GM19395 (cell line): ENCODE data around the gene ITIH3.

Experiments used
- ATAC-seq: cut with Tn5 transposase; IDR thresholded peaks from one replicate; pipeline ENCODE4 v1.9.1; 2021; ENCODE audit warnings: mild to moderate bottlenecking, moderate library complexity; ENCODE audit not compliant: unreplicated experiment

The ITIH3 gene

DNA sequence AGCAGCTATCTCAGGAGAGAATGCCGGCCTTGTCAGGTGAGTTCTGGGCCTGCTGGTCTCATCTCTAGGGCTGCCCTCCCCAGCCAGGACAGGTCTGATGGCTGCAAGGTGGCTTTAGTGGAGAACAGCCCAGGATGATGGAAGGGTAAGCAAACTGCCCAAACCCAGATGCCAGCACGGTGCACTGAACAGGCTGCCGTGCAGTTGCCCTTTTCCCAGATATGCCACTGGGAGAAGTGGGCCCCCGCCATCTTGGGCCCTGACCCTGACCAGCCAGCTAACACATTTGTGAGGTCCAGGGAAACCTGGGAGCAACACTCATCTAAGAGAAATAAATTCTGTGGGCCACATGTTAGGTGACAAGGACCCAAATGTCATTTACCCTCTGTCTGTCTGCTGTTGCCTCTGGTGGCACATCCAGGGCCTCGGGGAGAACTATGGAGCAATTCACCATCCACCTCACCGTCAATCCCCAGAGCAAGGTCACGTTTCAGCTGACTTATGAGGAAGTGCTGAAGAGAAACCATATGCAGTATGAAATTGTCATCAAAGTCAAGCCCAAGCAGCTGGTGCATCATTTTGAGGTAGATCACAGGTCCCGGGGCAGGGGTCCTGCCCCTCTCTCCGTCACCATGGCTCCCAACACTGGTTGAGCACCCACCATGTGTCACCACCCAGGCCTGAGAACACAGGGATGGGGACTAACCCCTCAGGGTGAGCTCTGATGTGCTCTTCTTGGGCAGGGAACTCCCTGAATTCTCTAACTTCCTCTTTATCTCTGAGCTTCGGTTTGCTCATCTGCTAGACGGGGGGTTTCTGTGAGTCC is 15.4 kb upstream of the ITIH3 start:
- no peak for ATAC-seq

GRCh38 chr3:52779837-52780585 is 14.6 kb upstream of the ITIH3 start:
- no peak for ATAC-seq

- no peak for ATAC-seq
Observed at GRCh38 chr3:52781741-52782140, 12.9 kb upstream of the ITIH3 start.

GRCh38 chr3:52782412-52783210 is 12.0 kb upstream of the ITIH3 start:
- ATAC-seq, result no peak

GRCh38 chr3:52783211-52783555 is 11.4 kb upstream of the ITIH3 start:
- ATAC-seq, result no peak

GRCh38 chr3:52784021-52784621 is 10.5 kb upstream of the ITIH3 start:
- ATAC-seq, result no peak

GRCh38 chr3:52784931-52785590 is 9.5 kb upstream of the ITIH3 start:
- ATAC-seq, result no peak

DNA sequence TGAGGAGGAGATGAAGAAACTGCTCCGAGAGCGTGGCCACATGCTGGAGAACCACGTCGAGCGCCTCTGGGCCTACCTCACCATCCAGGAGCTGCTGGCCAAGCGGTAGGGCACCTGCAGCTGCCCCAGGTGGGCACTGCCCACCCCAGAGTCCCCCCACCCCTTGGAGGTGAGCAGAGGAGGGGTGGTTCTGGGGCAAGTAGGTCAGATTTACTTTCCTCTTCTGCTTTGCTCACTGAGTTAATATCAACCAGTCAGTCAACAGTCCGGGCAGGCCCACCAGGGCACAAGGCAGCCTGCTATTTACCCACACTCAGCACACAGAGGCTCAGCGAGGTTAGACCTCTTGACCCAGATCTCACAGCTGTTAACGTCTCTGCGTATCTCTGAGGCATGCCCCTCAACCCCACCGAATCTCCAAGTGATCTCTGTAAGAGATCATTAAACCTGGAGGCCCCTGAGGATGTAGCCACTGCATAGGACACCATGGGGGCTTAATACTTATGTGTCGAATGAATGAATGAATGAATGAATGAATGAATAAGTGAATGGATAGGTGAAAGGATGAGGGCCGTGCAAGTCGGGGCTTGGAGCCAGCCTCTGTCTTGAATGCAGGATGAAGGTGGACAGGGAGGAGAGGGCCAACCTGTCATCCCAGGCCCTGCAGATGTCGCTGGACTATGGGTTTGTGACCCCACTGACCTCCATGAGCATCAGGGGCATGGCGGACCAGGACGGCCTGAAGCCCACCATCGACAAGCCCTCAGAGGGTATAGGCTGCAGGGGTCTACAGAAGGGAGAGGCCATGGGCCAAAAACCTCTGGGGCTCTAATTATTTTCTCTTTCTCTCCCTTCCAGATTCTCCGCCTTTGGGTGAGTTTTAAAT is 8.0 kb upstream of the ITIH3 start:
- no peak for ATAC-seq

DNA sequence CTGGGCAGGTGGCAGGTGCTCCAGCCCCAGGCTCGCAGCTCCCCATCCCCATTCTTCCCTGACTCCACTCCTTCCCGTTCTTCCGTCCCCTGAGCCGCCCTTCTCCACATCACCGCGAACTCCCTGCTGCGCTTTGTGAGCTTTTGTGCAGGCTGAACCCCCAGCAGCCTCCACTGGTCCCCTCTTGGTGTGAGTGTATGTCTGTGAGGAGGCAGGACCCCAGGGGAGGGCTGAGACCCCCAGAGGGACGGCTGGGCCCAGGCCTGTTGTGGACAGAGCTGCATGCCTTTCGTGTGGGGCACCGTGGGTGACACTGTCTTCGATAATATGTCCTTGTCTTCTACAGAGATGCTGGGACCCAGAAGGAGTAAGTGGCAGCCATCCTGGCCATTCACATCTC is 7.3 kb upstream of the ITIH3 start:
- no peak for ATAC-seq

DNA sequence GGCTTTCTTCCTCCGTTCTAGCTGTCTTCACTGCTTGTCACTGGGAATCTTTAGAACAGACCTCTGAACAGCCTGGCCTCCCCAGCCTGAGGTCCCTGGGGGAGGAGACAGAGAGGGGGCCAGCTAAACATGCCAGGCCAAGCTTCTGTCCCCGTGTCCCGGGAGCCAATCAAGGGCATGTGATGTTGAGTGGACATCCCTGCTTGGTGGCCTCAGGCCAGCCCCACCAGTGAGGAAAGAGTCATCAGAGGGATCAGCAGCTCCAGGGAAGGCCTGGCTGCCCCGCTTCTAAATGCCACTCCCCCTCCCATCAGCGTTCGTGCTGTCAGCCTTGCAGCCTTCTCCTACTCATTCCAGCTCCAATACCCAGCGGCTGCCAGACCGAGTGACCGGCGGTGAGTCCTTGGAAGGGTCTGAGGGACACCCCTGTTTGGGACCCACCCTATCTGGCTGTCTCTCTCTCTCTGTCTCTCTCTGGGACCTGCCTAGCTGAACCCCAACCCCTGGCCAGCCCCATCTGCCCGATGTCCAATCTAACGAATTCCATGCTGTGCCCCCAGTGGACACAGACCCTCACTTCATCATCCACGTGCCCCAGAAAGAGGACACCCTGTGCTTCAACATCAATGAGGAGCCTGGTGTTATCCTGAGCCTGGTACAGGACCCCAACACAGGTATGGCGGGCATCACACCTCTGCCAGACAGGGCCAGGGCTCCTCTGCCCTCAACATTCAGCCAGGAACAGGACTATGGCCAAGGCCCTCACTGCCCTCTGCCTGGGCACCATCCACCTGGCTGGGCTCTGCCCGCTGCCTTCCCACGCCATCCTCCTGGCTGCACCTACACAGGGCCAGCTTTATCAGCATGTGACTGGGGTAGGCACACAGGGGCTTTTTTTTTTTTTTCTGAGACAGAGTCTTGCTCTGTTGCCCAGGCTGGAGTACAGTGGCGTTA is 6.6 kb upstream of the ITIH3 start:
- ATAC-seq, result no peak

- no peak for ATAC-seq
Observed at GRCh38 chr3:52788890-52789745, 5.5 kb upstream of the ITIH3 start.

- ATAC-seq, result no peak
Observed at GRCh38 chr3:52789746-52790040, 4.9 kb upstream of the ITIH3 start.

GRCh38 chr3:52790337-52790736 is 4.3 kb upstream of the ITIH3 start:
- ATAC-seq, result no peak

GRCh38 chr3:52790741-52791140 is 3.9 kb upstream of the ITIH3 start:
- no peak for ATAC-seq

DNA sequence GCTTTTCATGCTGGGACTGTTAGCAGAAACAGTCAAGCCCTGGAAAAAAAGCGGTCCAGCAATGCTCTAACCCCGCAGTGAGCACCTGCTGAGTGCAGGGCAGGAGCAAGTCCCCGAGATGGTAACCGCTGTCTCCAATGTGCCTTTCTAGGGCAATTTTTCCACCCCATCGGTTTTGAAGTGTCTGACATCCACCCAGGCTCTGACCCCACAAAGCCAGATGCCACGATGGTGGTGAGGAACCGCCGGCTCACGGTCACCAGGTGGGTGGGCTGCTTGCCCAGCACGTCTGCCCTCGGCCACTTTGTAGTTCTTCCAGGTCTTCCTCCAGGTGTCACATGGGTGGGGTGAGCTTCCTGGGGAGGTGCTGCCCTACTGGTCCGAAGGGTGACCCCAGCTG is 3.2 kb upstream of the ITIH3 start:
- ATAC-seq, result no peak

DNA sequence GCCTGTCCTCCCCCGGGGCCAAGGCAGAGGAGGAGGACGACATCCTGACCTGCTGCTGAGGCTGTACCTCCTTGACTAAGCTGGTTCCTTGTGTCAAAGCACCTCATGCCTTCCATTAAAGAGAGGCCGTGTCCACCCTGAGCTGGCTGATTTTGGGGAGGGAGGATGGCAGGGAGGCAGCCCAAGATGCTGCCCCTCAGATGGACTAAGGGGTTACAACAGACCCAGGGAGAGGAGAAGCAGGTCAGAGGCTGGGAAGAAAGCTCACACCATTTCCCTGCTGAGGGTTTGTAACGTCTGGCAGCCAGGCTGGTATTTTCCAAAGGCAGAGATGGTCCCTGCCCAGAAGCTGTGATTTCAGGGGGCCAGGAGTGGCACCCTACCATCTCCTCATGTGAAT is 2.7 kb upstream of the ITIH3 start:
- no peak for ATAC-seq

GRCh38 chr3:52792413-52792812 is 2.2 kb upstream of the ITIH3 start:
- ATAC-seq, result no peak
